GM23338 (cell line): ENCODE measurements around the gene ZCCHC24. TPM values are rescaled to one million over a fixed set of nuclear protein-coding genes. Genes with fewer than 3 reads are reported as not detected.

Source experiments
- ZNF331 ChIP-seq: fragments of 250-450 bp; sonication (Bioruptor Pico); IDR thresholded peaks from 2 replicates; pipeline ENCODE4 v1.5.0; 2020; ENCODE audit warnings: low read depth, mild to moderate bottlenecking, moderate library complexity
- polyA plus RNA-seq: library from polyadenylated mRNA; unstranded; fragments of >200 nt; fragmentation: Nextera tagmentation; extraction: Ambion mirVana; gene quantifications from 2 replicates; pipeline ENCODE4 v1.2.1, GENCODE V29; 2016
- total RNA-seq: library from RNA; depleted of rRNA; stranded (reverse); fragments of >200 nt; shearing (Covaris generic); gene quantifications from 2 replicates; pipeline ENCODE4 v1.2.3, GENCODE V29; 2014
- TF ChIP-seq, protein P1 (sequence below): fragments of 250-450 bp; sonication (Bioruptor Pico); IDR thresholded peaks from 2 replicates; pipeline ENCODE4 v1.5.0; 2020; ENCODE audit warnings: mild to moderate bottlenecking, moderate library complexity
- TF ChIP-seq, protein P2 (sequence below): IDR thresholded peaks from one replicate; pipeline ENCODE4 v1.6.1; 2018; ENCODE audit warnings: antibody characterized with exemption; ENCODE audit not compliant: unreplicated experiment

Gene ZCCHC24
- total and polyA plus RNA-seq, 2 experiments from 2014 or later, result 2.0 to 10.1 TPM

DNA sequence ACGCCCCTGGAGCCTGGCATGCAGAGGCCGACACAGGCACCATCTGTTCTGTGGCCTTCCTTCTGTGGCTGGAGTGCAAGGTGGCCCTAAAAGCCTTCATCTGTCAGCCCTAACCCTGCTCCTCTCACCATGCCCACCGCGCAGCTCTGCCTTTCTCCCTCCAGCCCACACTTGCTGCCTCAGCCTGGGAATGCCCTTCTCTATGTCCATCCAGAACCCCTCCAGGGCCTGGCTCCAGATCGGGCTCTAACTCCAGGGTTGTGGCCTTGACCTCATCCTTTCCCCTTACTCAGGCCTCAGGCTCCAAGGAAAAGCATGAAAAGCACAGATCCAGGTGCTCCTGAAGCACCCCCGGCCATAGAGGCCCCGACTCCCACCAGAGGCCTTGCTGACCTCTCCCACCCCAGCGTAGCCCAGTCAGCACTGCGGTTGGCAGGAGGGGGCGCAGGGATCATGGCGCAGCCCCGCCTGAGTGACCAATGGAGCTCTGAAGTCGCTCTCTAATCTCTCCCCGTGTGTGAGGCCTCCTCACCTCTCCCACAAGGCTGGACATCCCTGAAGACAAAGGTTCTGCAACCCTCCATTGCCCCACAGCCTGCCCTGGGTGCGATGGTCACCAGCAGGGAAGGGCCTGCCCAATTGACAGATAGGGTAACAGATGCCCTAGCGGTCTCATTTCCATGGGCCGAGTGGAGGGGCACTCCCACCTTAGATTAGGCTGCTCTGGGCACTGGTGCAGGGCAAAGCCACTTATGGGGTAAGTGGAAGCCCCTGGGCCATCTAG lies 9.2 kb downstream of the ZCCHC24 start (continued):
- TF ChIP-seq, protein P1, sequence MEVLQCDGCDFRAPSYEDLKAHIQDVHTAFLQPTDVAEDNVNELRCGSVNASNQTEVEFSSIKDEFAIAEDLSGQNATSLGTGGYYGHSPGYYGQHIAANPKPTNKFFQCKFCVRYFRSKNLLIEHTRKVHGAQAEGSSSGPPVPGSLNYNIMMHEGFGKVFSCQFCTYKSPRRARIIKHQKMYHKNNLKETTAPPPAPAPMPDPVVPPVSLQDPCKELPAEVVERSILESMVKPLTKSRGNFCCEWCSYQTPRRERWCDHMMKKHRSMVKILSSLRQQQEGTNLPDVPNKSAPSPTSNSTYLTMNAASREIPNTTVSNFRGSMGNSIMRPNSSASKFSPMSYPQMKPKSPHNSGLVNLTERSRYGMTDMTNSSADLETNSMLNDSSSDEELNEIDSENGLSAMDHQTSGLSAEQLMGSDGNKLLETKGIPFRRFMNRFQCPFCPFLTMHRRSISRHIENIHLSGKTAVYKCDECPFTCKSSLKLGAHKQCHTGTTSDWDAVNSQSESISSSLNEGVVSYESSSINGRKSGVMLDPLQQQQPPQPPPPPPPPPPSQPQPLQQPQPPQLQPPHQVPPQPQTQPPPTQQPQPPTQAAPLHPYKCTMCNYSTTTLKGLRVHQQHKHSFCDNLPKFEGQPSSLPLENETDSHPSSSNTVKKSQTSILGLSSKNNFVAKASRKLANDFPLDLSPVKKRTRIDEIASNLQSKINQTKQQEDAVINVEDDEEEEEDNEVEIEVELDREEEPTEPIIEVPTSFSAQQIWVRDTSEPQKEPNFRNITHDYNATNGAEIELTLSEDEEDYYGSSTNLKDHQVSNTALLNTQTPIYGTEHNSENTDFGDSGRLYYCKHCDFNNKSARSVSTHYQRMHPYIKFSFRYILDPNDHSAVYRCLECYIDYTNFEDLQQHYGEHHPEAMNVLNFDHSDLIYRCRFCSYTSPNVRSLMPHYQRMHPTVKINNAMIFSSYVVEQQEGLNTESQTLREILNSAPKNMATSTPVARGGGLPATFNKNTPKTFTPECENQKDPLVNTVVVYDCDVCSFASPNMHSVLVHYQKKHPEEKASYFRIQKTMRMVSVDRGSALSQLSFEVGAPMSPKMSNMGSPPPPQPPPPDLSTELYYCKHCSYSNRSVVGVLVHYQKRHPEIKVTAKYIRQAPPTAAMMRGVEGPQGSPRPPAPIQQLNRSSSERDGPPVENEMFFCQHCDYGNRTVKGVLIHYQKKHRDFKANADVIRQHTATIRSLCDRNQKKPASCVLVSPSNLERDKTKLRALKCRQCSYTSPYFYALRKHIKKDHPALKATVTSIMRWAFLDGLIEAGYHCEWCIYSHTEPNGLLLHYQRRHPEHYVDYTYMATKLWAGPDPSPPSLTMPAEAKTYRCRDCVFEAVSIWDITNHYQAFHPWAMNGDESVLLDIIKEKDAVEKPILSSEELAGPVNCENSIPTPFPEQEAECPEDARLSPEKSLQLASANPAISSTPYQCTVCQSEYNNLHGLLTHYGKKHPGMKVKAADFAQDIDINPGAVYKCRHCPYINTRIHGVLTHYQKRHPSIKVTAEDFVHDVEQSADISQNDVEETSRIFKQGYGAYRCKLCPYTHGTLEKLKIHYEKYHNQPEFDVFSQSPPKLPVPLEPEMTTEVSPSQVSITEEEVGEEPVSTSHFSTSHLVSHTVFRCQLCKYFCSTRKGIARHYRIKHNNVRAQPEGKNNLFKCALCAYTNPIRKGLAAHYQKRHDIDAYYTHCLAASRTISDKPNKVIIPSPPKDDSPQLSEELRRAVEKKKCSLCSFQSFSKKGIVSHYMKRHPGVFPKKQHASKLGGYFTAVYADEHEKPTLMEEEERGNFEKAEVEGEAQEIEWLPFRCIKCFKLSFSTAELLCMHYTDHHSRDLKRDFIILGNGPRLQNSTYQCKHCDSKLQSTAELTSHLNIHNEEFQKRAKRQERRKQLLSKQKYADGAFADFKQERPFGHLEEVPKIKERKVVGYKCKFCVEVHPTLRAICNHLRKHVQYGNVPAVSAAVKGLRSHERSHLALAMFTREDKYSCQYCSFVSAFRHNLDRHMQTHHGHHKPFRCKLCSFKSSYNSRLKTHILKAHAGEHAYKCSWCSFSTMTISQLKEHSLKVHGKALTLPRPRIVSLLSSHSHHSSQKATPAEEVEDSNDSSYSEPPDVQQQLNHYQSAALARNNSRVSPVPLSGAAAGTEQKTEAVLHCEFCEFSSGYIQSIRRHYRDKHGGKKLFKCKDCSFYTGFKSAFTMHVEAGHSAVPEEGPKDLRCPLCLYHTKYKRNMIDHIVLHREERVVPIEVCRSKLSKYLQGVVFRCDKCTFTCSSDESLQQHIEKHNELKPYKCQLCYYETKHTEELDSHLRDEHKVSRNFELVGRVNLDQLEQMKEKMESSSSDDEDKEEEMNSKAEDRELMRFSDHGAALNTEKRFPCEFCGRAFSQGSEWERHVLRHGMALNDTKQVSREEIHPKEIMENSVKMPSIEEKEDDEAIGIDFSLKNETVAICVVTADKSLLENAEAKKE (CRISPR knock-in tag), result no peak
- TF ChIP-seq, protein P2, sequence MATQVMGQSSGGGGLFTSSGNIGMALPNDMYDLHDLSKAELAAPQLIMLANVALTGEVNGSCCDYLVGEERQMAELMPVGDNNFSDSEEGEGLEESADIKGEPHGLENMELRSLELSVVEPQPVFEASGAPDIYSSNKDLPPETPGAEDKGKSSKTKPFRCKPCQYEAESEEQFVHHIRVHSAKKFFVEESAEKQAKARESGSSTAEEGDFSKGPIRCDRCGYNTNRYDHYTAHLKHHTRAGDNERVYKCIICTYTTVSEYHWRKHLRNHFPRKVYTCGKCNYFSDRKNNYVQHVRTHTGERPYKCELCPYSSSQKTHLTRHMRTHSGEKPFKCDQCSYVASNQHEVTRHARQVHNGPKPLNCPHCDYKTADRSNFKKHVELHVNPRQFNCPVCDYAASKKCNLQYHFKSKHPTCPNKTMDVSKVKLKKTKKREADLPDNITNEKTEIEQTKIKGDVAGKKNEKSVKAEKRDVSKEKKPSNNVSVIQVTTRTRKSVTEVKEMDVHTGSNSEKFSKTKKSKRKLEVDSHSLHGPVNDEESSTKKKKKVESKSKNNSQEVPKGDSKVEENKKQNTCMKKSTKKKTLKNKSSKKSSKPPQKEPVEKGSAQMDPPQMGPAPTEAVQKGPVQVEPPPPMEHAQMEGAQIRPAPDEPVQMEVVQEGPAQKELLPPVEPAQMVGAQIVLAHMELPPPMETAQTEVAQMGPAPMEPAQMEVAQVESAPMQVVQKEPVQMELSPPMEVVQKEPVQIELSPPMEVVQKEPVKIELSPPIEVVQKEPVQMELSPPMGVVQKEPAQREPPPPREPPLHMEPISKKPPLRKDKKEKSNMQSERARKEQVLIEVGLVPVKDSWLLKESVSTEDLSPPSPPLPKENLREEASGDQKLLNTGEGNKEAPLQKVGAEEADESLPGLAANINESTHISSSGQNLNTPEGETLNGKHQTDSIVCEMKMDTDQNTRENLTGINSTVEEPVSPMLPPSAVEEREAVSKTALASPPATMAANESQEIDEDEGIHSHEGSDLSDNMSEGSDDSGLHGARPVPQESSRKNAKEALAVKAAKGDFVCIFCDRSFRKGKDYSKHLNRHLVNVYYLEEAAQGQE, result no peak
- TF ChIP-seq ZNF331, result no peak
